Left renal pelvis (tissue), 4 donors: ENCODE measurements around the gene NIN. TPM values are rescaled to one million over a fixed set of nuclear protein-coding genes. Genes with fewer than 3 reads are reported as not detected.

Source experiments
- DNase-seq, 4 donors: peaks; one replicate each; pipeline ENCODE4 v3.0.0-alpha.2; 2013; ENCODE audit warnings: low read depth in 4 of 4, low spot score in 3 of 4
- polyA plus RNA-seq, 4 donors: library from polyadenylated mRNA; unstranded; fragments of 120-200 nt; gene quantifications; one replicate each; pipeline ENCODE4 v1.2.1, GENCODE V29; 2013; ENCODE audit not compliant: insufficient read length in 4 of 4

The NIN gene
- polyA plus RNA-seq, 4 donors, result 21.5 to 35.8 (median 34.1) TPM

- no peak for DNase-seq
These were observed 35.1 kb downstream of the NIN start for GRCh38 chr14:50795909-50796308.

- DNase-seq, result no peak
These were observed 35.8 kb downstream of the NIN start for GRCh38 chr14:50795142-50795541.

GRCh38 chr14:50794068-50794645 lies 36.8 kb downstream of the NIN start:
- DNase-seq, result no peak

- no peak for DNase-seq
These were observed 38.3 kb downstream of the NIN start for GRCh38 chr14:50792634-50793068.

- DNase-seq, result no peak
These were observed 38.9 kb downstream of the NIN start for GRCh38 chr14:50792051-50792477.

- DNase-seq, result no peak
These were observed 39.8 kb downstream of the NIN start for GRCh38 chr14:50791201-50791600.

- no peak for DNase-seq
These were observed 40.4 kb downstream of the NIN start for GRCh38 chr14:50790589-50790988.

GRCh38 chr14:50786751-50787464 lies 44.1 kb downstream of the NIN start:
- no peak for DNase-seq

- DNase-seq, result no peak
These were observed 45.4 kb downstream of the NIN start for GRCh38 chr14:50785457-50786063.

GRCh38 chr14:50784683-50785456 lies 46.1 kb downstream of the NIN start:
- no peak for DNase-seq

GRCh38 chr14:50783563-50783962 lies 47.4 kb downstream of the NIN start:
- DNase-seq, result no peak

- DNase-seq, result no peak
These were observed 50.6 kb downstream of the NIN start for GRCh38 chr14:50780393-50780792.

- no peak for DNase-seq
These were observed 52.1 kb downstream of the NIN start for GRCh38 chr14:50778721-50779483.

GRCh38 chr14:50776522-50776921 lies 54.4 kb downstream of the NIN start:
- DNase-seq, result no peak

GRCh38 chr14:50775357-50775756 lies 55.6 kb downstream of the NIN start:
- DNase-seq, result no peak

- no peak for DNase-seq
These were observed 56.3 kb downstream of the NIN start for GRCh38 chr14:50774542-50775267.

- no peak for DNase-seq
These were observed 57.1 kb downstream of the NIN start for GRCh38 chr14:50773632-50774541.

GRCh38 chr14:50772412-50772811 lies 58.5 kb downstream of the NIN start:
- DNase-seq, result no peak

- no peak for DNase-seq
These were observed 60.4 kb downstream of the NIN start for GRCh38 chr14:50770586-50770985.
